Lower leg skin (tissue), 3 donors: ENCODE results near the gene CXCR5.

Experiments
- POLR2A ChIP-seq, 2 donors: fragments of 450-650 bp; IDR thresholded peaks; one replicate each; pipeline ENCODE4 v1.6.1; 2016 to 2017; ENCODE audit warnings: antibody characterized with exemption in 2 of 2, mild to moderate bottlenecking in 1 of 2, moderate library complexity in 1 of 2
- TF ChIP-seq, protein P1 (sequence below), 3 donors: fragments of 450-650 bp; IDR thresholded peaks; one replicate each; pipeline ENCODE4 v1.5.1; 2016; ENCODE audit warnings: antibody characterized with exemption in 3 of 3, mild to moderate bottlenecking in 3 of 3, moderate library complexity in 2 of 3

DNA sequence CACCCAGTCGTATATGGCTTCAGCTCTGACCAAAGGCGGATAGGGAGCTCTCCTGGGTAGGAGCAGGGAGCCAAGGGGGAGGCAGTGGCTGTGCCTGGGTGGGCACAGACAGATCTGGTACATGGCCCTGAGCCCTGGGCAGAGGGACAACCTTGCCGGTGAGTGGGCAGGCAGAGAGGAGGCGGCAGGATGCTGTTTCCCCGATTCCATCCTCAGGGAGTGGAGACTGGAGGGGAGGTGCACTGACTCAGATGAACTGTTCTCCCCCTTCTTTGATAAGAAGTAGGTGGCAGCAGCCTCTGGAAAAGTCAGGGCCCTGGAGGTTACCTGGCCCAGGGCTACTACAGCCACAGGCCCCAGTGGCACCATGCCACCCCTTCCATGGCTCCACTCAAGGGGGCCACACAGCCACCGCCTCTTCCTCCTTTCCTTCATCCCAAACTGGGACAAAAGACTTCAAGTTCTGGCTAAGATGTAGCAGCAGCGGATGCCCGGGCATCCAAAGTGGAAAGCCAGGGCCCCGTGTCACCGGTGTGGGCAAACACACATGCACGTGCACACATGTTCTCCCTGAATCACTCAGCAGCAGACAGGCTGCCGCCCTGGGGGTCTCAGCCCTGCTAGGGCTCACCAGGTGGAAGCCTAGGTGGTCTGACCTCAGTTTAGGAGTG, 13.4 kb downstream of the CXCR5 start:
- TF ChIP-seq, protein P1, sequence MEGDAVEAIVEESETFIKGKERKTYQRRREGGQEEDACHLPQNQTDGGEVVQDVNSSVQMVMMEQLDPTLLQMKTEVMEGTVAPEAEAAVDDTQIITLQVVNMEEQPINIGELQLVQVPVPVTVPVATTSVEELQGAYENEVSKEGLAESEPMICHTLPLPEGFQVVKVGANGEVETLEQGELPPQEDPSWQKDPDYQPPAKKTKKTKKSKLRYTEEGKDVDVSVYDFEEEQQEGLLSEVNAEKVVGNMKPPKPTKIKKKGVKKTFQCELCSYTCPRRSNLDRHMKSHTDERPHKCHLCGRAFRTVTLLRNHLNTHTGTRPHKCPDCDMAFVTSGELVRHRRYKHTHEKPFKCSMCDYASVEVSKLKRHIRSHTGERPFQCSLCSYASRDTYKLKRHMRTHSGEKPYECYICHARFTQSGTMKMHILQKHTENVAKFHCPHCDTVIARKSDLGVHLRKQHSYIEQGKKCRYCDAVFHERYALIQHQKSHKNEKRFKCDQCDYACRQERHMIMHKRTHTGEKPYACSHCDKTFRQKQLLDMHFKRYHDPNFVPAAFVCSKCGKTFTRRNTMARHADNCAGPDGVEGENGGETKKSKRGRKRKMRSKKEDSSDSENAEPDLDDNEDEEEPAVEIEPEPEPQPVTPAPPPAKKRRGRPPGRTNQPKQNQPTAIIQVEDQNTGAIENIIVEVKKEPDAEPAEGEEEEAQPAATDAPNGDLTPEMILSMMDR (IDR thresholded peaks at IDR 0.05), result no peak
- TF ChIP-seq POLR2A (IDR thresholded peaks at IDR 0.05), result no peak
